ENCODE results near the gene SPHKAP.

DNA sequence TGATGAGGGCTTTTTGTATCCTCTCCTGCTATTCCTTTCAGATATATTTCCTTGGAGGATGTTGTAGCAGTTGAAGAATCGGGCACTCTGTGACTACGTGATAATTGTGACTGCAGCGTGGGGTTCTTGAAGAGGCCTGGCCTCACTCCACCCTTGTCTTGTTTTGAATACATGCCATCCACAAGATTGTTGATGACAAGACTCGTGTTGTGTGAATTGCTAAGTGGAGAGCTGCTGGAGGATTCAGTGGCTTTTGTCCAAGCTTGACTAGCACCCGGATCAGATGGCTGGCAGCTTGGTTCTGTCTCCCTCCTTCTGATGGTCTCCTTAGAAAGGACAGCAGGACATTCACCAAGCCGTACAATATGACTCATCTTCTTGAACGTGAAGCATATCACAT, 163.2 kb downstream of the SPHKAP start:
- TF ChIP-seq, protein P1, sequence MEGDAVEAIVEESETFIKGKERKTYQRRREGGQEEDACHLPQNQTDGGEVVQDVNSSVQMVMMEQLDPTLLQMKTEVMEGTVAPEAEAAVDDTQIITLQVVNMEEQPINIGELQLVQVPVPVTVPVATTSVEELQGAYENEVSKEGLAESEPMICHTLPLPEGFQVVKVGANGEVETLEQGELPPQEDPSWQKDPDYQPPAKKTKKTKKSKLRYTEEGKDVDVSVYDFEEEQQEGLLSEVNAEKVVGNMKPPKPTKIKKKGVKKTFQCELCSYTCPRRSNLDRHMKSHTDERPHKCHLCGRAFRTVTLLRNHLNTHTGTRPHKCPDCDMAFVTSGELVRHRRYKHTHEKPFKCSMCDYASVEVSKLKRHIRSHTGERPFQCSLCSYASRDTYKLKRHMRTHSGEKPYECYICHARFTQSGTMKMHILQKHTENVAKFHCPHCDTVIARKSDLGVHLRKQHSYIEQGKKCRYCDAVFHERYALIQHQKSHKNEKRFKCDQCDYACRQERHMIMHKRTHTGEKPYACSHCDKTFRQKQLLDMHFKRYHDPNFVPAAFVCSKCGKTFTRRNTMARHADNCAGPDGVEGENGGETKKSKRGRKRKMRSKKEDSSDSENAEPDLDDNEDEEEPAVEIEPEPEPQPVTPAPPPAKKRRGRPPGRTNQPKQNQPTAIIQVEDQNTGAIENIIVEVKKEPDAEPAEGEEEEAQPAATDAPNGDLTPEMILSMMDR (IDR thresholded peaks at IDR 0.05; ENCODE audit: low read length): no peak
- no peak for TF ChIP-seq EZH2 (IDR thresholded peaks at IDR 0.05; ENCODE audit: borderline replicate concordance, low read length)
